CD4-positive, alpha-beta T cell (primary cell): ENCODE data around the gene AFP. TPM values are rescaled to one million over a fixed set of nuclear protein-coding genes. Genes with fewer than 3 reads are reported as not detected.

Experiments used
- ATAC-seq: fragments of 200-7000 bp; cut with Tn5 transposase; one replicate; pipeline ENCODE4 v1.10.0; 2022; ENCODE audit warnings: mild to moderate bottlenecking; ENCODE audit not compliant: poor library complexity
- CTCF ChIA-PET: fragments of 350-600 bp; sonication (Branson Sonifier 250); formaldehyde crosslinking; loops from one replicate; lab custom pipeline; 2021; ENCODE audit warnings: antibody characterized with exemption, inconsistent platforms; lab: Charles Lee
- POLR2A ChIA-PET: fragments of 350-600 bp; sonication (Branson Sonifier 250); formaldehyde crosslinking; loops from one replicate; lab custom pipeline; 2021; ENCODE audit warnings: antibody characterized with exemption, inconsistent platforms; lab: Charles Lee
- DNase-seq, 14 experiments: peaks; one replicate each; pipeline ENCODE4 v3.0.0-alpha.2; 2013 to 2020; ENCODE audit warnings: mixed read lengths in 2 of 14
- H3K27ac ChIP-seq, 2 donors: one replicate each; pipeline versions ENCODE4 v1.5.1 to v1.7.0; 2013; ENCODE audit warnings: low read length in 2 of 2, low read depth in 1 of 2, mild to moderate bottlenecking in 1 of 2
- H3K27me3 ChIP-seq, 2 experiments: 1 replicate in 1 of 2; 2 replicates in 1 of 2; pipeline versions ENCODE4 v1.6.1 to v1.7.0; 2013; ENCODE audit warnings: low read length in 2 of 2, control low read depth in 1 of 2, mild to moderate bottlenecking in 1 of 2, moderate library complexity in 1 of 2; ENCODE audit not compliant: insufficient read depth in 2 of 2, control insufficient read depth in 1 of 2
- H3K36me3 ChIP-seq: one replicate; pipeline ENCODE4 v1.6.1; 2013; ENCODE audit warnings: low read length, control low read depth; ENCODE audit not compliant: insufficient read depth
- H3K4me1 ChIP-seq: one replicate; pipeline ENCODE4 v1.6.1; 2013; ENCODE audit warnings: low read length, control low read depth; ENCODE audit not compliant: insufficient read depth
- H3K4me3 ChIP-seq: one replicate; pipeline ENCODE4 v1.5.1; 2013; ENCODE audit warnings: mild to moderate bottlenecking, low read length, moderate library complexity
- H3K9me3 ChIP-seq, 2 experiments: 1 replicate in 1 of 2; 2 replicates in 1 of 2; pipeline versions ENCODE4 v1.6.1 to v1.7.0; 2013; ENCODE audit warnings: low read length in 2 of 2, mild to moderate bottlenecking in 2 of 2, control low read depth in 1 of 2, moderate library complexity in 1 of 2; ENCODE audit not compliant: control insufficient read depth in 1 of 2, insufficient read depth in 1 of 2
- H3K27ac Mint-ChIP-seq: one replicate; pipeline ENCODE4 v1.8.0; 2020; ENCODE audit warnings: mixed read lengths
- H3K27me3 Mint-ChIP-seq: one replicate; pipeline ENCODE4 v1.8.0; 2021; ENCODE audit warnings: mixed read lengths
- H3K36me3 Mint-ChIP-seq: one replicate; pipeline ENCODE4 v1.8.0; 2021; ENCODE audit warnings: low read depth, mixed read lengths
- H3K4me1 Mint-ChIP-seq: one replicate; pipeline ENCODE4 v1.8.0; 2021; ENCODE audit warnings: low read depth, mixed read lengths
- H3K4me3 Mint-ChIP-seq: one replicate; pipeline ENCODE4 v1.8.0; 2020; ENCODE audit warnings: mild to moderate bottlenecking, mixed read lengths
- H3K9me3 Mint-ChIP-seq: one replicate; pipeline ENCODE4 v1.8.0; 2020; ENCODE audit warnings: mixed read lengths
- CTCF ChIP-seq: fragments of 200-600 bp; IDR thresholded peaks from one replicate; pipeline ENCODE4 v1.8.0; 2022; ENCODE audit warnings: antibody characterized with exemption, mild to moderate bottlenecking
- intact Hi-C, 2 experiments: fragments of 100-400 bp; cut with DNase I in 1 of 2; cut with micrococcal nuclease in 1 of 2; formaldehyde crosslinking; loops; one replicate each; pipeline versions ENCODE4 v1.15.1 to v1.9.0; 2023 to 2025; cut with DNase I, micrococcal nuclease
- total RNA-seq, 174 experiments: library from RNA in 2 of 174; stranded (reverse) in 2 of 174; gene quantifications; one replicate each; pipeline ENCODE4 v1.2.3 and lab custom pipeline; 2021 to 2026

The AFP gene
- total RNA-seq, 2 experiments from 2014 or later: not detected

- TF ChIP-seq CTCF: no peak
- Mint-ChIP-seq H3K4me1 (no peaks in the 10 kb centered on the region), H3K27ac (no peak overlapping the region), H3K27me3 (peaks cover 8% of the 10 kb centered on the region), H3K4me3 (no peak overlapping the region), H3K36me3 (no peaks in the 10 kb centered on the region), H3K9me3 (no peaks in the 10 kb centered on the region)
- Histone ChIP-seq H3K4me1 (no peaks in the 10 kb centered on the region), H3K9me3 (no peaks in the 10 kb centered on the region), H3K27me3 (peaks cover 0 to 5% of the 10 kb centered on the region in 2 experiments), H3K4me3 (no peak overlapping the region), H3K36me3 (no peaks in the 10 kb centered on the region), H3K27ac (no peak overlapping the region)
- ChIA-PET POLR2A (no interaction called here), CTCF (interaction anchor here (1.5 kb wide), 1 partner anchor 12 kb away, joined by 3 read pairs; no protein-coding TSS in a partner anchor)
- intact Hi-C loops: loop anchor here in 1 of 2 experiments (10.0 kb wide), 1 partner anchor 727 kb away; no protein-coding TSS in a partner anchor
- ATAC-seq (no peak), DNase-seq (no peak)
Observed at GRCh38 chr4:73431813-73432168, 4.2 kb upstream of the AFP start.

GRCh38 chr4:73432169-73433000, 3.6 kb upstream of the AFP start:
- intact Hi-C loops: loop anchor here in 1 of 2 experiments (10.0 kb wide), 1 partner anchor 728 kb away; no protein-coding TSS in a partner anchor
- Mint-ChIP-seq H3K4me1 (no peaks in the 10 kb centered on the region), H3K4me3 (no peak overlapping the region), H3K36me3 (no peaks in the 10 kb centered on the region), H3K27ac (no peak overlapping the region), H3K9me3 (no peaks in the 10 kb centered on the region), H3K27me3 (peaks cover 8% of the 10 kb centered on the region)
- no peak for ATAC-seq
- Histone ChIP-seq H3K4me3 (no peak overlapping the region), H3K27me3 (peaks cover 0 to 5% of the 10 kb centered on the region in 2 experiments), H3K9me3 (no peaks in the 10 kb centered on the region), H3K36me3 (no peaks in the 10 kb centered on the region), H3K27ac (no peak overlapping the region), H3K4me1 (no peaks in the 10 kb centered on the region)
- no peak for TF ChIP-seq CTCF
- no peak for DNase-seq
- ChIA-PET POLR2A (no interaction called here), CTCF (interaction anchor here (1.5 kb wide), 1 partner anchor 11 kb away, joined by 3 read pairs; no protein-coding TSS in a partner anchor)

GRCh38 chr4:73433140-73433539, 2.9 kb upstream of the AFP start:
- Histone ChIP-seq H3K4me1 (no peaks in the 10 kb centered on the region), H3K9me3 (no peaks in the 10 kb centered on the region), H3K27ac (no peak overlapping the region), H3K27me3 (peaks cover 0 to 5% of the 10 kb centered on the region in 2 experiments), H3K36me3 (no peaks in the 10 kb centered on the region), H3K4me3 (no peak overlapping the region)
- ChIA-PET CTCF (interaction anchor here (1.5 kb wide), 1 partner anchor 10 kb away, joined by 3 read pairs; no protein-coding TSS in a partner anchor), POLR2A (no interaction called here)
- Mint-ChIP-seq H3K27ac (no peak overlapping the region), H3K36me3 (no peaks in the 10 kb centered on the region), H3K4me3 (no peak overlapping the region), H3K9me3 (no peaks in the 10 kb centered on the region), H3K27me3 (peaks cover 8% of the 10 kb centered on the region), H3K4me1 (no peaks in the 10 kb centered on the region)
- ATAC-seq: no peak
- TF ChIP-seq CTCF: no peak
- intact Hi-C loops: loop anchor here in 1 of 2 experiments (10.0 kb wide), 1 partner anchor 728 kb away; no protein-coding TSS in a partner anchor
- no peak for DNase-seq
